ENCODE data around the gene CDC14A. TPM values are rescaled to one million over a fixed set of nuclear protein-coding genes. Genes with fewer than 3 reads are reported as not detected.

CDC14A gene
- total RNA-seq, 2 donors from 2014 or later: 7.3 to 16.5 TPM

DNA sequence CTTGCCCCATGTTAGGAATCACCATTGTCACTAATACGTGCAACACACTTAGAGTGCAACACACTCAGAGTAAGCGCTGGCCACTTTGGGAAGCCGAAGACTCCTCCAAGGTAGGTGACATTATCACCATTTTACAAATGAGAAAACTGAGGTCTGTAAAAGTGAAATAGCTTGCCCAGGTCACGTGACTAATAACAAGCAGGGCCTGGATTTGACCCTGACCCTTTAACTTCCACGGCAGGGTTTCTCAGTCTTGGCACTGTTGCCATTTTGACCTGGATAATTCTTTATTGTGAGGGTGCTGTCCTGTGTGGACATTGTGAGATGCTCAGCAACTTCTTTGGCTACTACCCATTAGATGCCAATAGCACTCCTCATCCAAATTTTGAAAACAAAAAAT, 177.8 kb downstream of the CDC14A start:
- no peak for DNase-seq
- no peak overlapping the region for H3K4me3 ChIP-seq
- TF ChIP-seq CTCF (IDR thresholded peaks at IDR 0.05): no peak
- TF ChIP-seq POLR2A (IDR thresholded peaks at IDR 0.05): no peak
- no peaks in the 10 kb centered on the region for H3K4me1 ChIP-seq
- no peaks in the 10 kb centered on the region for H3K36me3 ChIP-seq (replicated peaks in 1 of 2; ENCODE audit: insufficient read depth in 1 of 2, low read depth in 2 of 2)
- no peaks in the 10 kb centered on the region for H3K27me3 ChIP-seq
- intact Hi-C loops (cut with DNase I): no loop called here
- H3K9me3 ChIP-seq: no peaks in the 10 kb centered on the region
- ATAC-seq: no peak
- no peak overlapping the region for H3K27ac ChIP-seq
- 86 to 88% methylated on average over 5 of the region's 5 CpGs for WGBS, 2 donors

GRCh38 chr1:100530880-100531487, 178.7 kb downstream of the CDC14A start:
- TF ChIP-seq POLR2A (IDR thresholded peaks at IDR 0.05): no peak
- TF ChIP-seq CTCF (IDR thresholded peaks at IDR 0.05): no peak
- Histone ChIP-seq H3K36me3 (replicated peaks in 1 of 2; ENCODE audit: insufficient read depth in 1 of 2, low read depth in 2 of 2) (no peaks in the 10 kb centered on the region), H3K4me3 (no peak overlapping the region), H3K4me1 (no peaks in the 10 kb centered on the region), H3K27ac (no peak overlapping the region), H3K9me3 (no peaks in the 10 kb centered on the region), H3K27me3 (no peaks in the 10 kb centered on the region)
- WGBS, 2 donors: 60 to 66% methylated on average over 3 of the region's 3 CpGs
- intact Hi-C loops (cut with DNase I): no loop called here
- peak; percentile 60 for ATAC-seq
- DNase-seq: peak in 1 of 4 donors; percentile 48

DNA sequence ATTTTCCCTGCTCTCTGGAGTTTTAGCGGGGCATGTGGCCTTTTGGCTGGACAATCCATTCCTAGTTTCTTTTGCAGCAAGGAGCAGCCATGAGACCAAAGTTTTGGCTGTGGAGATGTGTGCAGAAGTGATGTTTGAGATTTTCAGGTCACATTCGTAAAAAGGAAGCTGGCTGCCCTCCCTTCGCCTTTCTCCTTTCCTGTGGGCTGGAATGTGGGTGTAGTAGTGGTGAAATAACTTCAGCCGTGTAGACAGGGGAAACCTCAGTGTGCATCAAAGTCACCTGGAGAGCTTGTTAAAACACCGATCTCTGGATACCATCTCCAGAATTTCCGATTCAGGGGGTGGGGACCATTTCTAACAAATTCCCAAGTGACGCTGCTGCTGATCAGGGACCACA, 180.3 kb downstream of the CDC14A start:
- H3K4me1 ChIP-seq: no peaks in the 10 kb centered on the region
- no peak for DNase-seq
- H3K9me3 ChIP-seq: no peaks in the 10 kb centered on the region
- H3K36me3 ChIP-seq (replicated peaks in 1 of 2; ENCODE audit: insufficient read depth in 1 of 2, low read depth in 2 of 2): no peaks in the 10 kb centered on the region
- TF ChIP-seq POLR2A (IDR thresholded peaks at IDR 0.05): no peak
- no peak overlapping the region for H3K27ac ChIP-seq
- WGBS, 2 donors: 62 to 75% methylated on average over 7 of the region's 7 CpGs
- no peaks in the 10 kb centered on the region for H3K27me3 ChIP-seq
- ATAC-seq: no peak
- no peak overlapping the region for H3K4me3 ChIP-seq
- intact Hi-C loops (cut with DNase I): no loop called here

- H3K9me3 ChIP-seq: no peaks in the 10 kb centered on the region
- intact Hi-C loops (cut with DNase I): no loop called here
- DNase-seq (no peak), ATAC-seq (no peak)
- H3K27ac ChIP-seq: no peak overlapping the region
- peaks cover 0 to 5% of the 10 kb centered on the region in 2 donors for H3K27me3 ChIP-seq
- H3K36me3 ChIP-seq (replicated peaks in 1 of 2; ENCODE audit: insufficient read depth in 1 of 2, low read depth in 2 of 2): no peaks in the 10 kb centered on the region
- WGBS, 2 donors: 23 to 27% methylated on average over 2 of the region's 2 CpGs
- H3K4me3 ChIP-seq: no peak overlapping the region
- peaks cover 20% of the 10 kb centered on the region for H3K4me1 ChIP-seq
- no peak for TF ChIP-seq CTCF (IDR thresholded peaks at IDR 0.05)
- TF ChIP-seq POLR2A (IDR thresholded peaks at IDR 0.05): no peak
These were observed 183.0 kb downstream of the CDC14A start for GRCh38 chr1:100535264-100535663.

GRCh38 chr1:100536031-100536430, 183.7 kb downstream of the CDC14A start:
- intact Hi-C loops (cut with DNase I): no loop called here
- Histone ChIP-seq H3K36me3 (replicated peaks in 1 of 2; ENCODE audit: insufficient read depth in 1 of 2, low read depth in 2 of 2) (no peaks in the 10 kb centered on the region), H3K27ac (no peak overlapping the region), H3K27me3 (peaks cover 0 to 8% of the 10 kb centered on the region in 2 donors), H3K4me3 (no peak overlapping the region), H3K4me1 (peaks cover 20% of the 10 kb centered on the region), H3K9me3 (no peaks in the 10 kb centered on the region)
- no peak for ATAC-seq
- 50 to 75% methylated on average over 3 of the region's 3 CpGs for WGBS, 2 donors
- DNase-seq: no peak
- no peak for TF ChIP-seq CTCF (IDR thresholded peaks at IDR 0.05)
- TF ChIP-seq POLR2A (IDR thresholded peaks at IDR 0.05): no peak

Measured in body of pancreas (tissue), 4 donors.